NCI-H2196 treated with DMSO at 0.1 percent for 48 hours (cell line): ENCODE data around the gene SDR9C7.
"Not testable (repeated sequence)": the region's sequence is repeated elsewhere in the genome, so short reads cannot be mapped to it uniquely, and the experiment has no call there.

Experiments
- DNase-seq: peaks from one replicate; lab custom pipeline; 2025; ENCODE audit not compliant: unreplicated experiment; lab: John Stamatoyannopoulos, UW

Gene SDR9C7

GRCh38 chr12:56918139-56918538 lies 16.1 kb downstream of the SDR9C7 start:
- DNase-seq: not testable (repeated sequence)

- DNase-seq: no peak
Observed at GRCh38 chr12:56916996-56917333, 17.2 kb downstream of the SDR9C7 start.

DNA sequence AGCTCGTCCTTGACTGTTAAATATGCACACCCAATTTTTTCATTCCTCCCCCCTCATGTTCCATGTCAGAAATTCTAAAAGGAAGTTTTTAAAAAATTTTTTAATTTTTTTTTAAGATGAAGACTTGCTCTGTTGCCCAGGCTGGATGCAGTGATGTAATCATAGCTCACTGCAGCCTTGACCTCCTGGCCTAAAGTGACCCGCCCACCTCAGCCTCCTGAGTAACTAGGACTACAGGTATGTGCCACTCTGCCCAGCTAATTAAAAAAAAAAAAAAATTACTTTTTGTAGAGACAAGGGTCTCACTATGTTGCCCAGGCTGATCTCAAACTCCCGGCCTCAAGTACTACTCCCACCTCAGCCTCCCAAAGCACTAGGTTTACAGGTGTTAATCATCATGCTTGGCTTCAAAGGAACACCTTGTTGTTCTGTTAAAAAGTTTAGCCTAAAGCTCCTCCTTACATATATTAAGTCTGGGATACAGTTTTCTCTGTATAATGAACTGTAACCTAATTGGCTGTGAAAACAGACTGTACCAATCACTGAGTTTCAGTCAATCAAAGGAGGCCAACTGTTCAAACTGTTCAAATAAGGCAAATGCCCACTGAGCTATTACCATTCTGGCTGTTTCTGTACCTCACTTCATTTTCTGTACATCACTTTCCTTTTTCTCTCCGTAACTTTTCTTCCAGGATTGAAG lies 17.8 kb downstream of the SDR9C7 start:
- no peak for DNase-seq

DNA sequence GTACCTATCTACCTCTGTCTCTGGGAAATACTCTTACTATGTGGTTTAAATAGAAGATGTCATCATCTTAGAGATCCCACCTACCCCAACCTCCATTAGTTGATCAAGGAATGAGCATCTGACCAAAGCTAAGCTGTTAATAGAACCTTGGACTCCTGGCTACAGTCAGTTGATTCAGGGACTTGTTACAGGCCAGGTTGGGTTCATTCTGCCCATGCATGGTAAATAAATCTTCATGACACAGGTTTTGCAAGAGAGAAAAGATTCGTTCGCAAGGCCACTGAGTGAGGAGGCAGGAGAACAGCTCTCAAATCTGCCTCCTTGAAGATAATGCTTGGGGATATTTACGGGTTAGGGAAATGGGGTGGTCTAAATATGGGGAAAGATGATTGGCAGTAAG lies 19.5 kb downstream of the SDR9C7 start:
- no peak for DNase-seq

GRCh38 chr12:56914256-56914655 lies 20.0 kb downstream of the SDR9C7 start:
- DNase-seq: no peak

DNA sequence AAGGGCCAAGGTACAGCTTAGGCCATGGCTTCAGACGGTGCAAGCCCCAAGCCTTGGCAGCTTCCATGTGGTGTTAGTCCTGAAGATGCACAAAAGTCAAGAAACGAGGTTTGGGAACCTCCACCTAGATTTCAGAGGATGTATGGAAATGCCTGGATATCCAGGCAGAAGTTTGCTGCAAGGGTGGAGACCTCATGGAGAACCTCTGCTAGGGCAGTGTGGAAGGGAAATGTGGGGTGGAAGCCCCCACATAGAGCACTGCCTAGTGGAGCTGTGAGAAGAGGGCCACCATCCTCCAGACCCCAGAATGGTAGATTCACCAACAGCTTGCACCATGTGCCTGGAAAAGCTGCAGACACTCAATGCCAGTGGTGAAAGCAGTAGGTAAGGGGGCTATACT lies 24.8 kb downstream of the SDR9C7 start:
- not testable (repeated sequence) for DNase-seq

- no peak for DNase-seq
Observed at GRCh38 chr12:56908136-56908535, 26.1 kb downstream of the SDR9C7 start.

DNA sequence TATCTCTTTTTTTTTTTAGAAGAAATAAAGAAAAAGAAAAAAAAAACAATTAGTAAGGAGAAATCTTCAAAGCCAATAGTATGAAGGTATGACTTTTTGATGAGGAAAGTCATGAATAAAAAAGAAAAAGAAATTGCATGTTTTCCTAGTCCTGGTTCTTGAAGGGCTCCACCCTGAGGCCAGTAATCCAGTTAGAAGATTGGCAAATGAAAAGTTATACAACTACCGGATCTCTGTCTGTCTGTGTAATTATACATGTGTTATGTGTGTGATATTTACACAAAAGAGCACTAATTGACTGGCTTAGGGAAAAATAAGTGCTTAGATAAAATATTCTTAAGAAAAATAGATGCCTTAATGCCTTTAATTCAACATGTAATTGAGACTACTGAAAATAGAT lies 28.4 kb downstream of the SDR9C7 start:
- no peak for DNase-seq

DNA sequence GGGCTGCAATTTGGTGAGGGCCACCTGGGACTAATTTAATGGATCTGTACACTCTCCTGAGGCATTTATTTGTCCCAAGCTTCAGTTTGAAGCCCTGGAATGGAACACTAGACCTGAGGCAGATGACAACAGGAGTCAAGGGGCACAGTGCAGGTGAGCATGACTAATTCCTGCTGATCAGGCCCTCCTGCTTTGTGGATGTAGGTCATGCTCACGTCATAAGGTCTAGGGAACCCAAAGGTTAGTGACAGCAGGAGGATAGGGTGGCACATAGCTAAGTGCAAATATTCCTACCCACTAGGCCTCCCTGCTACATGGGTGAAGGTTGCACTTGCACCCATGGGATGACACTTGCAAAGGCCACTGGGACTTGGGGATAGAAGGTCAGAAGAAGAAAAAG lies 30.8 kb downstream of the SDR9C7 start:
- no peak for DNase-seq

DNA sequence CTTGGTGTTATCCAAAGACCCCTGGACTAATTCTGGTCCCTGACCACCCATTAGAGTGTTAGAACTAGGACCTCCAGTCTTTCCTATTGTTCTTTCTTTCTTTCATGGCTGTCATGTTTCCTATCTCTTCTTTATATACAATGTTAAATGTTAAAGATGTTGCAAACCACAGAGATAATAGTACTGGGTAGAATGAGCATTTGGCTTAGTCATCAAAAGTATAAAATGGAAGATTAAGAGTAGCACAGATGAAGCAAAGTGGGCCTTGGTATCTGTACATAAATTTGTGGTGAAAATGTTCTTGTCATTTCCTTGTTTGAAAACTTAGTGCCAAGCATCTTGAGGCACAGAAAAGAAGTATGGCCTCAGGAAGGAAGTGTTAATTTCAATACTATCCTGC lies 32.9 kb downstream of the SDR9C7 start:
- DNase-seq: not testable (repeated sequence)

DNA sequence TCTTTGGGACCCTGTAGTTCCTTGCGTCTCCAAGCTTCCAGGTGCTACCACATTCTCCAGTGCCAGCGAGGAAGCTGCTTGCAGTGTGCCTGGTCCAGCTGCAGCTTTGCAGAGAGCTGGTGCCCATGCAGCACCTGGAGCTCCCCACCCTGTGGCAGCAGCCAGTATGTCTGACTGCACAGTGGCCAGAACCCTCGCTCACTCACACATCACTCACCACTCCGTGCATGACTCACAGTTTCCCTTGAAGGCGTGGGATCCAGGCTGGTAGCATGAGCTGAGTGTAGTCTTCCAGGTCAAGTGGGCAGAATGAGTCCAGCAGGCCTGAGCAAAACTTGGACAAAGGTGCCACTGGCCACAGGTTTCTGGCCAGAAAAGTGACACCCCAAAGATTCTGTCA lies 33.6 kb downstream of the SDR9C7 start:
- DNase-seq: no peak

DNA sequence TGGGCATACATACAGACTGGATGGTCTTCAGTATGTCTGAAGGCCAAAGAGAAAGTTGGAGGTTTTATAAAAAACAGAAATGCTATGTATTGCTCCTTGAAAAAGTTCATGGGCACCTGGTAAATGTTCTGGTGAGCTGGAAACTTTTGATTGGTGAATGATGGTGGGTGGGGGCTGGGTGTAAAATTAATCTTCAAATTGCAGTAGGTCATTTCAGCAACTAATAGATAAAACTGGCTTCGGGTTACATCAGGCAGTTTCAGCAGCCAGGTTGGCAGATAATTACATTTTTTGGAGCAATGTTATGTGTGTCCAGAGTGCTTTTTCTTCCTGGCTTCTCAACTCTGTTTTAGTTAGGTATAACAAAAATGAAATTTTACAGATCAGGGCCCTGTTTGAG lies 35.3 kb downstream of the SDR9C7 start:
- no peak for DNase-seq

DNA sequence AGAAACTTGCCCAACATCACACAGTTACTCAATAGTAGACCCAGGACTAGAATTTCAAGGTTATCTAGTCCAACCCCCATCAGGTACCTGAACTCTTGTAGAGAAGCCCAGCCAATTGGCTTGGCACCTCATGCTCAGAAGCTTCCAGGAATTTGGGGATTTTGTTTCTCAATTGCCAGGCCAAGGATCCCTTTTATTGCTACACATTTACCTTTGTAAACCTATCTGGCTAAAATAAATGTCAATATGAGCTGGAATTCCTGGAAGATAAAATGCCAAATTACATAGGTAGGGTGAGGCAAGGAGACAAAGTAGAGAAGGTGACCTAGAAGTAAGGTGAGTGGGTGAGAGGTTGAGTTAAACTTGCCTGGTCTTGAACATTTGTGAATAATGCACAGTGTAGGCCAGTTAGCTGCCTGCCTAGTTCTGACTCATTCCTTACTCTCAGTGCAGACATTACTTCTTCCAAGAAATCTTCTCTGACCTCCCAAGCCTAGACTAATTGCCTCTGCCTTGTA lies 36.3 kb downstream of the SDR9C7 start:
- no peak for DNase-seq

GRCh38 chr12:56896082-56896481 lies 38.1 kb downstream of the SDR9C7 start:
- DNase-seq: no peak

GRCh38 chr12:56894698-56895368 lies 39.4 kb downstream of the SDR9C7 start:
- no peak for DNase-seq

- DNase-seq: not testable (repeated sequence)
Observed at GRCh38 chr12:56891885-56892284, 42.3 kb downstream of the SDR9C7 start.

- no peak for DNase-seq
Observed at GRCh38 chr12:56886319-56886718, 47.9 kb downstream of the SDR9C7 start.

- DNase-seq: no peak
Observed at GRCh38 chr12:56885316-56885715, 48.9 kb downstream of the SDR9C7 start.

- DNase-seq: no peak
Observed at GRCh38 chr12:56884421-56884820, 49.8 kb downstream of the SDR9C7 start.

DNA sequence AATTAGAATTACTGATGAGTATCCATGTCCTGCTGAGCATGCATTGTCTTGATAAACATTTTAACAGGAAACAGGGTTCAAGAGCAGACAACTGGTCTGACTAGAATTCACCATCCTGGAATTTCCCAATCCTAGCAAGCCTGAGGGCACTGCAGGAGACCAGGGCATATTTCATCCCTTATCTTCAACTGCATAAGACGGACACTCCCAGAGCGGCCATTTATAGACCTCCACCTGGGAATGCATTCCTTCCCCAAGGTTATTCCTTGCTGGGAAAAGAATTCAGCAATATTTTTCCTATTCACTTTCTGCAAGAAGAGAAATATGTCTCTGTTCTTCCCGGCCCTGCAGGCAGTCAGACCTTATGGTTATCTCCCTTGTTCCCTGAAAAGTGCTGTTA lies 51.8 kb downstream of the SDR9C7 start:
- DNase-seq: not testable (repeated sequence)

GRCh38 chr12:56880125-56880992 lies 53.8 kb downstream of the SDR9C7 start:
- DNase-seq: no peak
